Psoas muscle (tissue), 8 donors: ENCODE measurements around the gene C22orf39. TPM values are rescaled to one million over a fixed set of nuclear protein-coding genes. Genes with fewer than 3 reads are reported as not detected.

ENCODE experiments used
- ATAC-seq, 4 donors: fragments of 200-7000 bp; cut with Tn5 transposase; one replicate each; pipeline ENCODE4 v1.9.1; 2020; ENCODE audit warnings: moderate library complexity in 3 of 4, mild to moderate bottlenecking in 2 of 4
- DNase-seq, 2 donors: peaks; one replicate each; pipeline ENCODE4 v3.0.0-alpha.2; 2020
- H3K27ac ChIP-seq: fragments of 200-600 bp; one replicate; pipeline ENCODE4 v1.8.0; 2022
- H3K27me3 ChIP-seq, 3 donors: fragments of 200-600 bp in 1 of 3; one replicate each; pipeline versions ENCODE4 v1.6.1 to v1.8.0; 2013 to 2022; ENCODE audit warnings: low read length in 2 of 3, mild to moderate bottlenecking in 2 of 3, moderate library complexity in 1 of 3; ENCODE audit not compliant: insufficient read depth in 3 of 3
- H3K36me3 ChIP-seq, 2 donors: fragments of 200-600 bp in 1 of 2; one replicate each; pipeline versions ENCODE4 v1.6.1 to v1.8.0; 2013 to 2022; ENCODE audit warnings: low read depth in 1 of 2, mild to moderate bottlenecking in 1 of 2, moderate library complexity in 1 of 2; ENCODE audit not compliant: insufficient read depth in 1 of 2
- H3K4me1 ChIP-seq: fragments of 200-600 bp; one replicate; pipeline ENCODE4 v1.8.0; 2022
- H3K4me3 ChIP-seq: fragments of 200-600 bp; one replicate; pipeline ENCODE4 v1.8.0; 2022; ENCODE audit warnings: mild to moderate bottlenecking
- H3K9me3 ChIP-seq: fragments of 200-600 bp; one replicate; pipeline ENCODE4 v1.8.0; 2022
- CTCF ChIP-seq: fragments of 200-600 bp; IDR thresholded peaks from one replicate; pipeline ENCODE4 v1.8.0; 2022; ENCODE audit warnings: antibody characterized with exemption
- WGBS, 3 donors: extraction: QIAGEN DNeasy Blood & Tissue Kit; methylation state at CpG; one replicate each; pipeline versions ENCODE4 v1.1.6 to v1.1.7; 2013; 5-methylcytosine and 5-hydroxymethylcytosine counted together
- intact Hi-C, 2 donors: fragments of 100-400 bp; cut with DNase I; formaldehyde crosslinking; loops; one replicate each; pipeline versions ENCODE4 v1.11.0 to v1.14.2; 2022
- polyA plus RNA-seq, 3 donors: library from polyadenylated mRNA; stranded (reverse); fragments of 200-250 nt; gene quantifications; one replicate each; pipeline ENCODE4 v1.2.3, GENCODE V29; 2013
- total RNA-seq, 4 donors: library from RNA; stranded (reverse); fragmentation: NEBNext Ultra II Directional in 2 of 4; extraction: Animal tissue kit (Norgen Biotek cat#: 25700) in 2 of 4; gene quantifications; one replicate each; pipeline versions ENCODE4 v1.2.1 to v1.2.4, GENCODE V29; 2021 to 2023
- donor health status: healthy with polysubstance abuse.
- donor health status: DM: no; HTN: no; CAD: no; lungs with moderate emphysema.
- donor health status: Bipolar disorder and iron deficiency.
- donor health status: healthy.
- donor health status: DM: yes; HTN: yes; CAD: no.
- donor health status: DM: no; HTN: no; CAD: no.
- donor health status: DM: no; HTN: no; CAD: no.
- donor health status: DM: yes; HTN: yes; CAD: no.

Gene C22orf39
- total and polyA plus RNA-seq, 7 donors = 60.9 to 104 (median 88.7) TPM

DNA sequence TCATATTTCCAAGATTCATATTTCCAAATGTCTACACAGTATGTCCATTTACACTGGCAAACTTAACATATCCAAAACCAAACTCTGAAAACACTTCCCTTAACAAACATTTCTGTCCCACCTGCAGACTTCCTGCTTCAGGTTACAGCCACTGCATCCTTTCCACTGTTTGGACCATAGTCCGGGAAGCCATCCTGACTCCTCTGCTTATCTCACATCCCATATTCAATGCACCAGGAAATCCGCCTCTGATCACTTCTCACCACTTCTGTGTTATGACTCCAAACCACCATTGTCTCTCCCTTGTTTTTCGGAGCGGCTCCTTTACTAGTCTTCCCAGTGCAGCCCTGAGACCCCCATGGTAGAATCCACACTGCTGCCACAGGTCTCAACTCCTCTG lies 46.0 kb downstream of the C22orf39 start:
- DNase-seq (no peak), ATAC-seq (no peak)
- H3K4me3 ChIP-seq = no peak overlapping the region
- no peaks in the 10 kb centered on the region for H3K9me3 ChIP-seq
- H3K4me1 ChIP-seq = no peaks in the 10 kb centered on the region
- H3K36me3 ChIP-seq = peaks cover 6 to 77% of the 10 kb centered on the region in 2 donors
- TF ChIP-seq CTCF = no peak
- intact Hi-C loops = no loop called here
- H3K27ac ChIP-seq = no peak overlapping the region
- no peaks in the 10 kb centered on the region for H3K27me3 ChIP-seq
- 96 to 99% (median 98%) methylated on average over 4 of the region's 4 CpGs for WGBS, 3 donors

GRCh38 chr22:19400881-19401280 lies 46.6 kb downstream of the C22orf39 start:
- WGBS, 3 donors = 86 to 92% (median 89%) methylated on average over 6 of the region's 6 CpGs
- no peak for TF ChIP-seq CTCF
- no peaks in the 10 kb centered on the region for H3K4me1 ChIP-seq
- no peaks in the 10 kb centered on the region for H3K27me3 ChIP-seq
- no peaks in the 10 kb centered on the region for H3K9me3 ChIP-seq
- no peak for ATAC-seq
- H3K27ac ChIP-seq = no peak overlapping the region
- no peak for DNase-seq
- H3K36me3 ChIP-seq = peaks cover 3 to 77% of the 10 kb centered on the region in 2 donors
- no peak overlapping the region for H3K4me3 ChIP-seq
- intact Hi-C loops = no loop called here

DNA sequence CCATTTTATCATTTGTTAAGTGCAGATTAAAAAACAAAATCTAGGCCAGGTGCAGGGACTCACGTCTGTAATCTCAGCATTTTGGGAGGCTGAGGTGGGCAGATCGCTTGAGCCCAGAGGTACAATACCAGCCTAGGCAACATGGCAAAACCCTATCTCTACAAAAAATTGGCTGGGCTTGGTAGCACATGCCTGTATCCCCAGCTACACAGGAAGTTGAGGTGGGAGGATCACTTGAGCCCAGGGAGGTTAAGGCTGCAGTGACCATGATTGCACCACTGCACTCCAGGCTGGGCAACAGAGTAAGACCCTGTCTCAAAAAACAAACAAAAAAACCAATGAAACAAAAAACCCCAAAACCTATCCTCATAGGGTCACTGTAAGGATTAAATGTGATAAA lies 48.9 kb downstream of the C22orf39 start:
- ATAC-seq = no peak
- no peak overlapping the region for H3K27ac ChIP-seq
- no peaks in the 10 kb centered on the region for H3K9me3 ChIP-seq
- H3K4me3 ChIP-seq = no peak overlapping the region
- intact Hi-C loops = no loop called here
- no peaks in the 10 kb centered on the region for H3K27me3 ChIP-seq
- H3K4me1 ChIP-seq = no peaks in the 10 kb centered on the region
- TF ChIP-seq CTCF = no peak
- WGBS, 3 donors = 81 to 86% (median 84%) methylated on average over 2 of the region's 2 CpGs
- H3K36me3 ChIP-seq = peaks cover 3 to 78% of the 10 kb centered on the region in 2 donors
- DNase-seq = no peak

GRCh38 chr22:19398206-19398605 lies 49.3 kb downstream of the C22orf39 start:
- Histone ChIP-seq H3K4me3 (no peak overlapping the region), H3K27ac (no peak overlapping the region), H3K27me3 (no peaks in the 10 kb centered on the region), H3K36me3 (peaks cover 3 to 82% of the 10 kb centered on the region in 2 donors), H3K9me3 (no peaks in the 10 kb centered on the region), H3K4me1 (no peaks in the 10 kb centered on the region)
- 66 to 78% (median 70%) methylated on average over 6 of the region's 6 CpGs for WGBS, 3 donors
- ATAC-seq (no peak), DNase-seq (no peak)
- TF ChIP-seq CTCF = no peak
- intact Hi-C loops = no loop called here

DNA sequence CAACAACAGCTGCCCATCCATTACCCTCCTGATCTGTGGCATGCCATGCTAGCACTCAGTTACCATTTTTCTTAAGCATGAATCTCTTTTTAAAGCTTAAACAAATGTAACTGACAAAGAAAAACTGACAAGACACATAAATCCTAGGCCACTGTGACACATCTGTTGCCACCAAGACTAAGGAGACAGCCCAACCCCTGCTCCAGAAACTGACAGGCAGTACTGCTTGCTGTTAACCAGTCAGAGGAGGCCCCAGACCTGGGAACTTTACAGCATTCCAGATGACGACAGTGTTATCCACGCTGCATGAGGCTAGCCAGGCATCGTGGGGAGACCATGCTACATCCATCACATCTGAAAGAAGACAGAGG lies 49.8 kb downstream of the C22orf39 start:
- intact Hi-C loops = no loop called here
- Histone ChIP-seq H3K27me3 (no peaks in the 10 kb centered on the region), H3K27ac (no peak overlapping the region), H3K36me3 (peaks cover 2 to 87% of the 10 kb centered on the region in 2 donors), H3K9me3 (no peaks in the 10 kb centered on the region), H3K4me3 (no peak overlapping the region), H3K4me1 (no peaks in the 10 kb centered on the region)
- DNase-seq = no peak
- ATAC-seq = no peak
- 83 to 98% (median 89%) methylated on average over 3 of the region's 3 CpGs for WGBS, 3 donors
- no peak for TF ChIP-seq CTCF
